Tibial nerve (tissue), 3 donors: ENCODE measurements around the gene CCDC186.

Source experiments
- CTCF ChIP-seq, 5 experiments: fragments of 200-600 bp in 3 of 5; fragments of 450-650 bp in 2 of 5; sonication (generic) in 3 of 5; IDR thresholded peaks; one replicate each; pipeline ENCODE4 v1.5.1; 2016 to 2019; ENCODE audit warnings: antibody characterized with exemption in 5 of 5, mild to moderate bottlenecking in 3 of 5, moderate library complexity in 2 of 5
- POLR2A ChIP-seq, 2 donors: fragments of 450-650 bp; IDR thresholded peaks; one replicate each; pipeline ENCODE4 v1.6.1; 2017; ENCODE audit warnings: antibody characterized with exemption in 2 of 2, mild to moderate bottlenecking in 2 of 2, moderate library complexity in 2 of 2

- TF ChIP-seq CTCF (IDR thresholded peaks at IDR 0.05) (no peak), POLR2A (IDR thresholded peaks at IDR 0.05) (no peak)
Measured at GRCh38 chr10:114118514-114118913, 55.5 kb downstream of the CCDC186 start.
